Measurements from ENCODE around the gene DOCK1.

DOCK1 gene

GRCh38 chr10:127345231-127345965 is 440.2 kb downstream of the DOCK1 start:
- H3K36me3 Mint-ChIP-seq (ENCODE audit: low read depth): peaks cover 22% of the 10 kb centered on the region
- TF ChIP-seq CTCF (IDR thresholded peaks at IDR 0.05): no peak
- no peaks in the 10 kb centered on the region for H3K27me3 Mint-ChIP-seq (ENCODE audit: low read depth, poor library complexity)
- H3K27ac Mint-ChIP-seq: no peak overlapping the region
- no peaks in the 10 kb centered on the region for H3K9me3 Mint-ChIP-seq
- H3K4me3 Mint-ChIP-seq: no peak overlapping the region
- no peak for DNase-seq
- peaks cover 27% of the 10 kb centered on the region for H3K4me1 Mint-ChIP-seq

GRCh38 chr10:127346604-127347003 is 441.4 kb downstream of the DOCK1 start:
- Mint-ChIP-seq H3K27me3 (ENCODE audit: low read depth, poor library complexity) (peaks cover 4% of the 10 kb centered on the region), H3K9me3 (no peaks in the 10 kb centered on the region), H3K36me3 (ENCODE audit: low read depth) (peaks cover 22% of the 10 kb centered on the region), H3K4me3 (no peak overlapping the region), H3K27ac (no peak overlapping the region), H3K4me1 (peaks cover 30% of the 10 kb centered on the region)
- DNase-seq: no peak
- TF ChIP-seq CTCF (IDR thresholded peaks at IDR 0.05): no peak

GRCh38 chr10:127347202-127347959 is 442.2 kb downstream of the DOCK1 start:
- Mint-ChIP-seq H3K36me3 (ENCODE audit: low read depth) (peaks cover 22% of the 10 kb centered on the region), H3K27me3 (ENCODE audit: low read depth, poor library complexity) (peaks cover 4% of the 10 kb centered on the region), H3K27ac (no peak overlapping the region), H3K4me1 (peaks cover 25% of the 10 kb centered on the region), H3K4me3 (no peak overlapping the region), H3K9me3 (no peaks in the 10 kb centered on the region)
- DNase-seq: no peak
- TF ChIP-seq CTCF (IDR thresholded peaks at IDR 0.05): no peak

GRCh38 chr10:127349737-127350136 is 444.5 kb downstream of the DOCK1 start:
- H3K4me3 Mint-ChIP-seq: no peak overlapping the region
- DNase-seq: no peak
- no peaks in the 10 kb centered on the region for H3K9me3 Mint-ChIP-seq
- peaks cover 28% of the 10 kb centered on the region for H3K4me1 Mint-ChIP-seq
- H3K27ac Mint-ChIP-seq: no peak overlapping the region
- peaks cover 4% of the 10 kb centered on the region for H3K27me3 Mint-ChIP-seq (ENCODE audit: low read depth, poor library complexity)
- H3K36me3 Mint-ChIP-seq (ENCODE audit: low read depth): peaks cover 8% of the 10 kb centered on the region
- TF ChIP-seq CTCF (IDR thresholded peaks at IDR 0.05): no peak

GRCh38 chr10:127351542-127351941 is 446.3 kb downstream of the DOCK1 start:
- H3K4me1 Mint-ChIP-seq: peaks cover 27% of the 10 kb centered on the region
- no peak overlapping the region for H3K27ac Mint-ChIP-seq
- no peak for DNase-seq
- no peak overlapping the region for H3K4me3 Mint-ChIP-seq
- H3K27me3 Mint-ChIP-seq (ENCODE audit: low read depth, poor library complexity): peaks cover 6% of the 10 kb centered on the region
- no peaks in the 10 kb centered on the region for H3K9me3 Mint-ChIP-seq
- peaks cover 4% of the 10 kb centered on the region for H3K36me3 Mint-ChIP-seq (ENCODE audit: low read depth)
- no peak for TF ChIP-seq CTCF (IDR thresholded peaks at IDR 0.05)

Data from nephron progenitor cell (in vitro differentiated cells).